HCT116 (cell line): ENCODE measurements around the gene FBXL13. TPM values are rescaled to one million over a fixed set of nuclear protein-coding genes. Genes with fewer than 3 reads are reported as not detected.
"Not testable (repeated sequence)": the region's sequence is repeated elsewhere in the genome, so short reads cannot be mapped to it uniquely, and the experiment has no call there.

Experiments used
- ATAC-seq: fragments of 200-7000 bp; cut with Tn5 transposase; 2 replicates; pipeline ENCODE4 v1.9.1; 2020; ENCODE audit warnings: mild to moderate bottlenecking, moderate library complexity
- BruUV-seq: library from RNA; stranded (reverse); fragments of 400-500 nt; replicated peaks from 2 replicates; lab custom pipeline; 2021; lab: Mats Ljungman, UMichigan
- CTCF ChIA-PET: fragments of 300-600 bp; sonication (Branson Sonifier 250); formaldehyde crosslinking; loops from one replicate; lab custom pipeline; 2021; ENCODE audit warnings: antibody characterized with exemption; lab: Charles Lee
- POLR2A ChIA-PET: fragments of 300-600, 350-600 bp; sonication (Branson Sonifier 250); formaldehyde crosslinking; loops from one replicate; lab custom pipeline; 2021; ENCODE audit warnings: antibody characterized with exemption; lab: Charles Lee
- RAD21 ChIA-PET, 2 experiments: fragments of 300-600 bp; sonication (Branson Sonifier 250); formaldehyde crosslinking; loops; one replicate each; lab custom pipeline; 2023; ENCODE audit warnings: low total read pairs in 2 of 2; ENCODE audit not compliant: uncharacterized antibody in 2 of 2, unreplicated experiment in 2 of 2, low non-redundant PET in 1 of 2; lab: Charles Lee
- DNase-seq: peaks from one replicate; pipeline ENCODE4 v3.0.0-alpha.2; 2010; ENCODE audit warnings: low read depth, low spot score
- H2AFZ ChIP-seq: fragments of 200-600 bp; shearing (Covaris generic), sonication (generic); 2 replicates; pipeline ENCODE4 v1.6.1; 2017; ENCODE audit warnings: low read depth, mixed run types, mixed read lengths, antibody characterized with exemption, low read length; ENCODE audit not compliant: poor library complexity, severe bottlenecking
- H3K27ac ChIP-seq: 2 replicates; pipeline ENCODE4 v1.5.1; 2012; ENCODE audit warnings: low read depth, low read length
- H3K27me3 ChIP-seq: fragments of 200-600 bp; sonication (generic); 2 replicates; pipeline ENCODE4 v1.6.1; 2016; ENCODE audit warnings: mixed run types, low read length, mixed read lengths; ENCODE audit not compliant: insufficient read depth
- H3K36me3 ChIP-seq, 2 experiments: fragments of 200-500 bp in 1 of 2; fragments of 200-600 bp in 1 of 2; sonication (Bioruptor generic) in 1 of 2; sonication (generic) in 1 of 2; 2 replicates each; pipeline versions ENCODE4 v1.5.1 to v1.6.1; 2014 to 2016; ENCODE audit warnings: low read length in 2 of 2, inconsistent platforms in 1 of 2, mixed read lengths in 1 of 2, mixed run types in 1 of 2; ENCODE audit not compliant: insufficient read depth in 2 of 2, control insufficient read depth in 1 of 2
- H3K4me1 ChIP-seq, 2 experiments: fragments of 200-600 bp in 1 of 2; sonication (generic) in 1 of 2; 2 replicates each; pipeline versions ENCODE4 v1.5.1 to v1.6.1; 2012 to 2017; ENCODE audit warnings: low read length in 2 of 2, inconsistent platforms in 1 of 2, mild to moderate bottlenecking in 1 of 2, mixed read lengths in 1 of 2, mixed run types in 1 of 2, moderate library complexity in 1 of 2; ENCODE audit not compliant: insufficient read depth in 2 of 2, control insufficient read depth in 1 of 2
- H3K4me2 ChIP-seq: fragments of 200-600 bp; sonication (generic); 2 replicates; pipeline ENCODE4 v1.6.1; 2017; ENCODE audit warnings: mixed run types, low read length, mixed read lengths
- H3K4me3 ChIP-seq, 2 experiments: fragments of 200-600 bp in 1 of 2; sonication (generic) in 1 of 2; replicated peaks in 1 of 2; 2 replicates each; pipeline ENCODE4 v1.5.1; 2011 to 2016; ENCODE audit warnings: low read length in 2 of 2, control low read depth in 1 of 2, low read depth in 1 of 2, mild to moderate bottlenecking in 1 of 2, mixed read lengths in 1 of 2, mixed run types in 1 of 2
- H3K79me2 ChIP-seq: fragments of 200-600 bp; sonication (generic); 2 replicates; pipeline ENCODE4 v1.6.1; 2017; ENCODE audit warnings: mild to moderate bottlenecking, mixed run types, low read length, moderate library complexity, mixed read lengths; ENCODE audit not compliant: insufficient read depth
- H3K9ac ChIP-seq: fragments of 200-600 bp; sonication (generic); 2 replicates; pipeline ENCODE4 v1.6.1; 2016; ENCODE audit warnings: low read length, mixed read lengths
- H3K9me2 ChIP-seq: fragments of 200-600 bp; sonication (generic), shearing (Covaris generic); 2 replicates; pipeline ENCODE4 v1.6.1; 2017; ENCODE audit warnings: mixed run types, mild to moderate bottlenecking, moderate library complexity; ENCODE audit not compliant: insufficient read depth
- H3K9me3 ChIP-seq, 2 experiments: fragments of 200-500 bp in 1 of 2; fragments of 200-600 bp in 1 of 2; sonication (Bioruptor generic) in 1 of 2; sonication (generic) in 1 of 2; 2 replicates each; pipeline ENCODE4 v1.6.1; 2014 to 2017; ENCODE audit warnings: low read length in 2 of 2, mixed read lengths in 2 of 2, inconsistent platforms in 1 of 2, low read depth in 1 of 2, mild to moderate bottlenecking in 1 of 2, mixed run types in 1 of 2, moderate library complexity in 1 of 2; ENCODE audit not compliant: control insufficient read depth in 1 of 2, insufficient read depth in 1 of 2
- H4K20me1 ChIP-seq: fragments of 200-600 bp; sonication (generic), shearing (Covaris generic); 2 replicates; pipeline ENCODE4 v1.6.1; 2017; ENCODE audit warnings: mixed run types, mild to moderate bottlenecking, moderate library complexity; ENCODE audit not compliant: insufficient read depth
- CBX3 ChIP-seq: IDR thresholded peaks from 2 replicates; pipeline ENCODE4 v1.6.1; 2012; ENCODE audit warnings: low read depth
- CEBPB ChIP-seq: IDR thresholded peaks from 2 replicates; pipeline ENCODE4 v1.6.1; 2012; ENCODE audit warnings: low read depth
- EGR1 ChIP-seq: IDR thresholded peaks from 2 replicates; pipeline ENCODE4 v1.6.1; 2012; ENCODE audit warnings: low read depth
- ELF1 ChIP-seq: IDR thresholded peaks from 2 replicates; pipeline ENCODE4 v1.6.1; 2012; ENCODE audit warnings: low read depth, borderline replicate concordance
- EZH2 ChIP-seq: fragments of 200-600 bp; sonication (generic); IDR thresholded peaks from 2 replicates; pipeline ENCODE4 v1.6.1; 2017; ENCODE audit warnings: antibody characterized with exemption, mixed run types
- FOSL1 ChIP-seq: IDR thresholded peaks from 2 replicates; pipeline ENCODE4 v1.6.1; 2012; ENCODE audit warnings: low read depth
- JUND ChIP-seq: IDR thresholded peaks from 2 replicates; pipeline ENCODE4 v1.6.1; 2012
- POLR2AphosphoS5 ChIP-seq: IDR thresholded peaks from 2 replicates; pipeline ENCODE4 v1.6.1; 2011; ENCODE audit warnings: mild to moderate bottlenecking, low read depth, low read length, moderate library complexity
- SIN3A ChIP-seq: IDR thresholded peaks from 2 replicates; pipeline ENCODE4 v1.6.1; 2012; ENCODE audit warnings: low read depth
- SP1 ChIP-seq: IDR thresholded peaks from 2 replicates; pipeline ENCODE4 v1.6.1; 2012; ENCODE audit warnings: low read depth
- SRF ChIP-seq: IDR thresholded peaks from 2 replicates; pipeline ENCODE4 v1.6.1; 2012; ENCODE audit warnings: low read depth
- TCF7L2 ChIP-seq: IDR thresholded peaks from 2 replicates; pipeline ENCODE4 v1.7.0; 2011; ENCODE audit warnings: borderline replicate concordance, inconsistent platforms; ENCODE audit not compliant: insufficient read depth, insufficient read length; ENCODE audit errors: extremely low read depth
- YY1 ChIP-seq: IDR thresholded peaks from 2 replicates; pipeline ENCODE4 v1.6.1; 2011; ENCODE audit warnings: low read length, low read depth, moderate library complexity, mild to moderate bottlenecking; ENCODE audit not compliant: insufficient replicate concordance; ENCODE audit errors: extremely low read depth
- ZFX ChIP-seq: fragments of 450-650 bp; IDR thresholded peaks from 2 replicates; pipeline ENCODE4 v1.6.1; 2017
- intact Hi-C: fragments of 100-400 bp; cut with micrococcal nuclease; formaldehyde crosslinking; loops from 2 replicates; pipeline ENCODE4 v1.10.0; 2022
- total RNA-seq: library from RNA; stranded (reverse); gene quantifications from one replicate; pipeline ENCODE4 v1.2.1, GENCODE V29; 2021; ENCODE audit not compliant: unreplicated experiment
- TF ChIP-seq, protein P1 (sequence below), 3 experiments: fragments of 200-600 bp in 1 of 3; sonication (generic) in 1 of 3; IDR thresholded peaks in 2 of 3; conservative IDR thresholded peaks in 1 of 3; 2 replicates each; pipeline ENCODE4 v1.5.1; 2012 to 2017; ENCODE audit warnings: low read depth in 2 of 3, low read length in 2 of 3, antibody characterized with exemption in 1 of 3, borderline replicate concordance in 1 of 3, control low read depth in 1 of 3, mild to moderate bottlenecking in 1 of 3, mixed read lengths in 1 of 3, mixed run types in 1 of 3, moderate library complexity in 1 of 3; ENCODE audit not compliant: insufficient read depth in 1 of 3
- TF ChIP-seq, protein P2 (sequence below): IDR thresholded peaks from 2 replicates; pipeline ENCODE4 v1.6.1; 2012
- TF ChIP-seq, protein P3 (sequence below): IDR thresholded peaks from 2 replicates; pipeline ENCODE4 v1.6.1; 2012

The FBXL13 gene
- total RNA-seq, 1 experiment from 2014 or later, result 1.0 TPM

DNA sequence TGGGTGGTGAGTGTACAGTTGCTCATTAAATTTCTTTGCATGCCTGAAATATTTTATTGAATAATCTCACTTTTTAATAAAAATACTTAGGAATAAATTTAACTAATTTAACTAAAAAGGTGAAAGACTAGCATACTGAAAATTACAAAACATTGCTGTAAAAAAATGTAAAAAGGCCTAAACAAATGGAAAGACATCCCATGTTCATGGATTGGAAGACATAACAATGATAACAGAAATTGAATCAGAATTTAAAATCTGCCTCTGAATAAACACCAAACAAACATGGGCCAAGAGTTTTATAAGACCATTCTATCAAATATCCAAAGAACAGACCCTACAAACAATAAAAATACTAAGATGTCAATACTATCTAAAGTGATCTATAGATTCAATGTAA lies 94.9 kb downstream of the FBXL13 start (continued):
- TF ChIP-seq, protein P1, sequence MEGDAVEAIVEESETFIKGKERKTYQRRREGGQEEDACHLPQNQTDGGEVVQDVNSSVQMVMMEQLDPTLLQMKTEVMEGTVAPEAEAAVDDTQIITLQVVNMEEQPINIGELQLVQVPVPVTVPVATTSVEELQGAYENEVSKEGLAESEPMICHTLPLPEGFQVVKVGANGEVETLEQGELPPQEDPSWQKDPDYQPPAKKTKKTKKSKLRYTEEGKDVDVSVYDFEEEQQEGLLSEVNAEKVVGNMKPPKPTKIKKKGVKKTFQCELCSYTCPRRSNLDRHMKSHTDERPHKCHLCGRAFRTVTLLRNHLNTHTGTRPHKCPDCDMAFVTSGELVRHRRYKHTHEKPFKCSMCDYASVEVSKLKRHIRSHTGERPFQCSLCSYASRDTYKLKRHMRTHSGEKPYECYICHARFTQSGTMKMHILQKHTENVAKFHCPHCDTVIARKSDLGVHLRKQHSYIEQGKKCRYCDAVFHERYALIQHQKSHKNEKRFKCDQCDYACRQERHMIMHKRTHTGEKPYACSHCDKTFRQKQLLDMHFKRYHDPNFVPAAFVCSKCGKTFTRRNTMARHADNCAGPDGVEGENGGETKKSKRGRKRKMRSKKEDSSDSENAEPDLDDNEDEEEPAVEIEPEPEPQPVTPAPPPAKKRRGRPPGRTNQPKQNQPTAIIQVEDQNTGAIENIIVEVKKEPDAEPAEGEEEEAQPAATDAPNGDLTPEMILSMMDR (IDR thresholded peaks at IDR 0.05 in 2 of 3, conservative IDR thresholded peaks at IDR 0.05 in 1 of 3; ENCODE audit: borderline replicate concordance in 1 of 3, insufficient read depth in 1 of 3, low read depth in 2 of 3, low read length in 2 of 3), result no peak
- no peak for TF ChIP-seq SRF

DNA sequence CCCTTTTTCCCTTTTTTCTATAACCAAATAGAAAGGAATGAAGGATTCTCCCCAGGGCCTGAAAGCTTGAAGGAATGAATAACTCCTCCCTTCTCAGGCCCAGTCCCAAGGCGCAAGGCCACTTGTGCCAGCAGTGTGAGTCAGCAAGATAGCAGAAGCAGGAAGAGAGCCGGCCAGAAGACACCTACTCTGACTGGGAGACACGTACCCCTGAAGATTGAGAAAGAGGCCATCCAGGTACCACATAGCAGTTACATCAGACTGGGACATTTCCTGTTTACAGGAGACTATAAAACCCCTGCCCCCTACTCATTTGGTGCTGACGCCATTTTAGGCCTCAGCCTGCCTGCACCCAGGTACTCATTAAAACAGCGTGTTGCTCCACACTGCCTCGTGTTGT lies 96.3 kb downstream of the FBXL13 start:
- peak overlapping the region in 1 of 2 experiments; percentile 8; a peak in 1 of 4 replicates for H3K4me3 ChIP-seq
- H3K79me2 ChIP-seq, result no peaks in the 10 kb centered on the region
- ChIA-PET CTCF (no interaction called here), RAD21 (no interaction called here), POLR2A (no interaction called here)
- peak overlapping the region; percentile 53 for H3K4me2 ChIP-seq
- no peaks in the 10 kb centered on the region for H3K36me3 ChIP-seq
- no peaks in the 10 kb centered on the region for H4K20me1 ChIP-seq
- intact Hi-C loops, result loop anchor here (1.0 kb wide), 1 partner anchor 13 kb away; no protein-coding TSS in a partner anchor
- peaks cover 7 to 14% of the 10 kb centered on the region in 2 experiments for H3K4me1 ChIP-seq
- ATAC-seq (peak; percentile 82), DNase-seq (peak; percentile 67)
- BruUV-seq, result no TSS peak
- peak overlapping the region; percentile 43 for H3K9ac ChIP-seq
- H2AFZ ChIP-seq, result peak overlapping the region; percentile 93
- peak overlapping the region; percentile 57 for H3K27ac ChIP-seq
- H3K27me3 ChIP-seq, result no peaks in the 10 kb centered on the region
- no peaks in the 10 kb centered on the region for H3K9me2 ChIP-seq
- 0 out of 4 replicates have a peak, but pooled peaks cover 4% of the 10 kb centered on the region in 2 experiments for H3K9me3 ChIP-seq
- TF ChIP-seq CBX3 (peak; percentile 85), SIN3A (no peak), SP1 (peak; percentile 39; the same call in 1 of the 2 replicates), YY1 (peak; percentile 31), TCF7L2 (no peak), FOSL1 (peak; percentile 69), SRF (no peak), POLR2AphosphoS5 (peak; percentile 68), JUND (peak; percentile 61), EZH2 (no peak), ZFX (peak; percentile 41), EGR1 (no peak), CEBPB (peak; percentile 94), ELF1 (peak; percentile 54; the same call in 1 of the 2 replicates)
- TF ChIP-seq, protein P2, sequence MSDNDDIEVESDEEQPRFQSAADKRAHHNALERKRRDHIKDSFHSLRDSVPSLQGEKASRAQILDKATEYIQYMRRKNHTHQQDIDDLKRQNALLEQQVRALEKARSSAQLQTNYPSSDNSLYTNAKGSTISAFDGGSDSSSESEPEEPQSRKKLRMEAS, result 0 out of 2 replicates have a peak, but pooled peaks have one; percentile 48
- TF ChIP-seq, protein P3, sequence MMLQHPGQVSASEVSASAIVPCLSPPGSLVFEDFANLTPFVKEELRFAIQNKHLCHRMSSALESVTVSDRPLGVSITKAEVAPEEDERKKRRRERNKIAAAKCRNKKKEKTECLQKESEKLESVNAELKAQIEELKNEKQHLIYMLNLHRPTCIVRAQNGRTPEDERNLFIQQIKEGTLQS, result no peak

DNA sequence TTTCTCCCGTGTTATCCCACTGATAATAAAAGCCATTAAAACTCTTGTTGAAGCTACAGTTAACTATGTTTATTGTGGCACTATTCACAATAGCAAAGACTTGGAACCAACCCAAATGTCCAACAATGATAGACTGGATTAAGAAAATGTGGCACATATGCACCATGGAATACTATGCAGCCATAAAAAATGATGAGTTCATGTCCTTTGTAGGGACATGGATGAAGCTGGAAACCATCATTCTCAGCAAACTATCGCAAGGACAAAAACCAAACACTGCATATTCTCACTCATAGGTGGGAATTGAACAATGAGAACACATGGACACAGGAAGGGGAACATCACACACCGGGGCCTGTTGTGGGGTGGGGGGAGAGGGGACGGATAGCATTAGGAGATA lies 97.0 kb downstream of the FBXL13 start:
- BruUV-seq, H4K20me1 ChIP-seq, DNase-seq, H3K9ac ChIP-seq, intact Hi-C loops, H3K9me2 ChIP-seq, H3K4me3 ChIP-seq, H3K27me3 ChIP-seq, H3K79me2 ChIP-seq, RAD21 ChIA-PET, H3K9me3 ChIP-seq, H3K27ac ChIP-seq, ATAC-seq, POLR2A ChIA-PET, H3K36me3 ChIP-seq, H3K4me2 ChIP-seq, CTCF ChIA-PET, H2AFZ ChIP-seq: not testable (repeated sequence)
- H3K4me1 ChIP-seq, result peaks cover 7 to 19% of the 10 kb centered on the region in 2 experiments
